IPS-20b (cell line): Measurements from ENCODE around the gene RRAS2.
"Not testable (repeated sequence)": the region's sequence is repeated elsewhere in the genome, so short reads cannot be mapped to it uniquely, and the experiment has no call there.

Experiments used
- H3K27ac ChIP-seq: one replicate; pipeline ENCODE4 v1.5.1; 2013; ENCODE audit warnings: low read length
- H3K27me3 ChIP-seq: 2 replicates; pipeline ENCODE4 v1.6.1; 2013; ENCODE audit warnings: mild to moderate bottlenecking, low read length, inconsistent platforms; ENCODE audit not compliant: insufficient read depth
- H3K36me3 ChIP-seq: 2 replicates; pipeline ENCODE4 v1.6.1; 2013; ENCODE audit warnings: low read depth, mild to moderate bottlenecking, inconsistent platforms, low read length, moderate library complexity; ENCODE audit not compliant: insufficient read depth
- H3K4me1 ChIP-seq: 2 replicates; pipeline ENCODE4 v1.6.1; 2013; ENCODE audit warnings: mild to moderate bottlenecking, control low read depth, inconsistent platforms, low read length, moderate library complexity; ENCODE audit not compliant: insufficient read depth
- H3K4me3 ChIP-seq: 2 replicates; pipeline ENCODE4 v1.5.1; 2013; ENCODE audit warnings: mild to moderate bottlenecking, low read length, inconsistent platforms
- H3K9ac ChIP-seq: 2 replicates; pipeline ENCODE4 v1.6.1; 2013; ENCODE audit warnings: low read depth, mild to moderate bottlenecking, inconsistent platforms, low read length, moderate library complexity
- H3K9me3 ChIP-seq: 2 replicates; pipeline ENCODE4 v1.6.1; 2013; ENCODE audit warnings: mild to moderate bottlenecking, low read depth, low read length, inconsistent platforms; ENCODE audit not compliant: insufficient read depth

The RRAS2 gene

GRCh38 chr11:14299921-14300320 lies 59.1 kb downstream of the RRAS2 start:
- H3K27ac ChIP-seq, result no peak overlapping the region
- no peaks in the 10 kb centered on the region for H3K9me3 ChIP-seq
- no peak overlapping the region for H3K9ac ChIP-seq
- peaks cover 39% of the 10 kb centered on the region for H3K4me1 ChIP-seq
- peaks cover 3% of the 10 kb centered on the region for H3K36me3 ChIP-seq
- H3K27me3 ChIP-seq, result no peaks in the 10 kb centered on the region
- H3K4me3 ChIP-seq, result no peak overlapping the region

- Histone ChIP-seq H3K27ac (no peak overlapping the region), H3K36me3 (peaks cover 88% of the 10 kb centered on the region), H3K4me1 (0 out of 2 replicates have a peak, but pooled peaks cover 3% of the 10 kb centered on the region), H3K4me3 (no peak overlapping the region), H3K9ac (no peak overlapping the region), H3K27me3 (no peaks in the 10 kb centered on the region), H3K9me3 (no peaks in the 10 kb centered on the region)
Measured at GRCh38 chr11:14290422-14290821, 68.6 kb downstream of the RRAS2 start.

DNA sequence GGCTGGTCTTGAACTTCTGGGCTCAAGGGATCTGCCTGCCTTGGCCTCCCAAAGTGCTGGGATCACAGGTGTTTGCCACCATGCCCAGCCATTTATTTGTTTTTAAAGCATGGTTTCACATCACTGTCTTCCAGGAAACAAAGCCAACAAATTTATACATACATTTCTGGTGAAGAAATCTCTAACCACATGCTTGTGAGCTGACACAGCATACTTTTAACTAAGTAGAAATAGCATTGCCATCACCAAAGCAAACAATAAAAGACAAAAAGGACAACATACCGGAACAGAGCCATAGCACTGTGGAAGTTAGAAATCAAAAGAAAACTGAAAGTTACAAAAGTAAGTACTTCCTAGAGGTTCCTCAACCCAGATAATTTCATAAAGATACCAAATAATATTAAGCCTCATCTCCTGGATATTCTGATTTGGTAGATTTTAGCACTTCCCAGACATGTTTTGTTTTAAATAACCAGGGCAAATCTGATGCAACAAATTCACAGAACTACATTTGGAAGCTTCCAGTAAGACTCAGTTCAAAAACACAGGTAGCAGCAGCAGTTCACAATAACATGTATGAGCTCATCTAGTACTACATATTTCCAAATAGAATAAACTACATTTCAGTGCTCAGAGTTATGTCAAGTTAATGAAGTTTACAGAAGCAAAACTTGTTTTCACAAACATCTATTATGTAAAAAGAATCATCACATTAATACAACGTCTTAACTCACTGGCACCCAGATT lies 70.6 kb downstream of the RRAS2 start:
- H3K9ac ChIP-seq, result no peak overlapping the region
- no peaks in the 10 kb centered on the region for H3K9me3 ChIP-seq
- peaks cover 87% of the 10 kb centered on the region for H3K36me3 ChIP-seq
- H3K4me3 ChIP-seq, result no peak overlapping the region
- no peaks in the 10 kb centered on the region for H3K27me3 ChIP-seq
- 0 out of 2 replicates have a peak, but pooled peaks cover 3% of the 10 kb centered on the region for H3K4me1 ChIP-seq
- no peak overlapping the region for H3K27ac ChIP-seq

GRCh38 chr11:14278869-14279268 lies 80.1 kb downstream of the RRAS2 start:
- not testable (repeated sequence) for H3K27me3 ChIP-seq, H3K9ac ChIP-seq, H3K9me3 ChIP-seq, H3K27ac ChIP-seq, H3K4me1 ChIP-seq, H3K4me3 ChIP-seq
- H3K36me3 ChIP-seq, result peaks cover 74% of the 10 kb centered on the region

GRCh38 chr11:14275076-14275475 lies 83.9 kb downstream of the RRAS2 start:
- peaks cover 55% of the 10 kb centered on the region for H3K36me3 ChIP-seq
- no peaks in the 10 kb centered on the region for H3K4me1 ChIP-seq
- no peak overlapping the region for H3K9ac ChIP-seq
- no peak overlapping the region for H3K27ac ChIP-seq
- no peaks in the 10 kb centered on the region for H3K27me3 ChIP-seq
- H3K9me3 ChIP-seq, result peaks cover 6% of the 10 kb centered on the region; the same call in 1 of the 2 replicates
- no peak overlapping the region for H3K4me3 ChIP-seq

DNA sequence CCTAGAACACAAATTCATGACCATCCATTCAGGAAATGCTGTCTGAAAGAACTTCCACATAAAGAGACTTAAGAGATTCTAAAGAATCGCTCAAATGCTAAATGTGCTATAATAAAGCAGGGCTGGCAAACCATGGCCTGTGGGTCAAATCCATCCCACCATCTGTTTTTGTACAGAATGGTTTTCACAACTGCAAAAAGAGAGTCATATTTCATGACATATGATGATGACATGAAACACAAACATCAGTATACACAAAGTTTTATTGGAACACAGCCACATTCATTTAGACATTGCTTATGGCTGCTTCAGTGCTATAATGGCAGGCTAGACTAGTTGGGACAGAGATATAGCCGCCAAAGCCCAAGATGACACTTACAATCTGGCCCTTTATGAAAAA lies 85.1 kb downstream of the RRAS2 start:
- H3K36me3 ChIP-seq, result peaks cover 48% of the 10 kb centered on the region
- H3K27me3 ChIP-seq, result no peaks in the 10 kb centered on the region
- H3K9ac ChIP-seq, result no peak overlapping the region
- H3K4me1 ChIP-seq, result no peaks in the 10 kb centered on the region
- H3K27ac ChIP-seq, result no peak overlapping the region
- no peak overlapping the region for H3K4me3 ChIP-seq
- peaks cover 6% of the 10 kb centered on the region; the same call in 1 of the 2 replicates for H3K9me3 ChIP-seq

DNA sequence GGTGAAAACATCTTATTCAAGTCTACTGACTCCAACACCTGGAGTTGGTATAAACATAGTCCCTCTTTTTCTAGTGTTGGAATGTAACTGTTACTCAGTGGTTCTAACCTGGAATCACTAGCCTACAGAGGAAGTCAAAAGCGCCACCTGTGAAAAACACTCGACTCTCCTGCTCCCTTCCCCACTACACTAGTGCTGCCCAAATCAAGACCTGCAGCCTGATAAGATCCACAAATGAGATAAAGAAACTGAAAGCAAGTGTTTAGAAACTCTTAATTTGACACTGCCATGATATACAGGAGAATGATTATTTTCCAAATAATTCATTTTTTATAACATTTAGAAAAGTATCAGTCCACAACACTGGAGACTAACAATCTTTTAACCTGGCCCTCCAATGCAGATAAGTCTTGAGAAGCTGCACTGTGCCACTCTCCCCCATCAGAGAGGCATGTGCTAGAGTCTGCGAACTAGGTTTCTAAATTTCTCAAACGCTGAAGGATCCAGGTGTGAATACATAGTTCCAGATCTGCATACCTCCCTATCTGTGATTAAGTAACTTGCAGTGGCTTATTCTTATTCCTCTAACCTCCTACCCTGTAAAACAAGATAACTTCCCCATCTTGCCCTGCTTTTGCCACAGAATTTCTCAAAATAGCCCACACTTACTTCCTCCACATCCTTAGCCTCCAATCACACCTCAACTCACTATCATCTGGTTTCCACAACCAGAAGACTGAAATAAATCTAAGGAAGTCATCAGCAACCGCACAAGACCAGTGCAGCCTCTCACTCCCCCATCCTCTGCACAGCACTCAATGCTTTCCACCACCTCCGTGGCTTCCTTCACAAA lies 88.1 kb downstream of the RRAS2 start:
- Histone ChIP-seq H3K27ac (no peak overlapping the region), H3K27me3 (no peaks in the 10 kb centered on the region), H3K4me3 (no peak overlapping the region), H3K4me1 (no peaks in the 10 kb centered on the region), H3K9ac (no peak overlapping the region), H3K36me3 (peaks cover 32% of the 10 kb centered on the region), H3K9me3 (no peaks in the 10 kb centered on the region)

- Histone ChIP-seq H3K27me3 (no peaks in the 10 kb centered on the region), H3K27ac (no peak overlapping the region), H3K4me3 (no peak overlapping the region), H3K9me3 (0 out of 2 replicates have a peak, but pooled peaks cover 4% of the 10 kb centered on the region), H3K4me1 (no peaks in the 10 kb centered on the region), H3K9ac (no peak overlapping the region), H3K36me3 (peaks cover 41% of the 10 kb centered on the region)
Measured at GRCh38 chr11:14269692-14270573, 89.0 kb downstream of the RRAS2 start.

DNA sequence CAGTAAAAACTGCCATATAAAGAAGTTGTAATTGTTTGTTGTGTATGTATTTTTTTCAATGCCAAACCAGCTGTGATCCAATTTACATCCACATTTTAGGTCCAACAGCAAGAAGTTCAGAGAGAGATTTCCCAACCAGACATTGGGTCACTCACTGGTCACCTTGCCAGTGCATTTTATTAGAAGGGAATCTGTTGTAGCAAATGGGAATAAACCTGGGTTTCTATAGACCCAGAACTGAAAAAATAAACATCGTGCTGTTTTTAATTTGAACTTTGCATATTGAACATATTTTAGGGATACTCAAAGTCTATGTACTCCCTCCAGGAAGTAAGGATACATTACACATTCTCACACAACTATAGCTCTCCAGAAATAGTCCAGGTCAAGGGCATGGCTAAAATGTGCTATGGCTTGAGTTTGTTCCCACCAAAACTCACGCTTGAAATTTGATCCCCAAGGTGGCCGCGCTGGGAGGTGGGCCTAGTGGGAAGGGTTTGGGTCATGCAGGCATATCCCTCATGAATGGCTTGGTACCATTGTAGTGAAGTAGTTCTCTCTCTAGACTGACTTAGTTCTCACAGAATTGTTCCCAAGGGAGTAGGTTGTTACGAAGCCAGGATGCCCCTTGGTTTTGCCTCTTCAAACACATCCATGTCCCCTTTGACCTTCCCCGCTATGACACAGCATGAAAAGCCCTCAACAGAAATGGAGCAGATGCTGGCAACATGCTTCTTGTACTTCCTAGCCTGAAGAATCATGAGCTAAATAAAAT lies 90.9 kb downstream of the RRAS2 start:
- H3K4me1 ChIP-seq, result no peaks in the 10 kb centered on the region
- H3K36me3 ChIP-seq, result peaks cover 29% of the 10 kb centered on the region
- H3K9ac ChIP-seq, result no peak overlapping the region
- H3K27ac ChIP-seq, result no peak overlapping the region
- no peak overlapping the region for H3K4me3 ChIP-seq
- H3K9me3 ChIP-seq, result 0 out of 2 replicates have a peak, but pooled peaks cover 7% of the 10 kb centered on the region
- H3K27me3 ChIP-seq, result no peaks in the 10 kb centered on the region

- Histone ChIP-seq H3K4me1 (no peaks in the 10 kb centered on the region), H3K27me3 (no peaks in the 10 kb centered on the region), H3K36me3 (peaks cover 25% of the 10 kb centered on the region), H3K27ac (no peak overlapping the region), H3K4me3 (no peak overlapping the region), H3K9ac (no peak overlapping the region), H3K9me3 (0 out of 2 replicates have a peak, but pooled peaks cover 7% of the 10 kb centered on the region)
Measured at GRCh38 chr11:14266622-14267021, 92.4 kb downstream of the RRAS2 start.
